GM12878 (cell line): ENCODE data around the gene PILRB. TPM values are rescaled to one million over a fixed set of nuclear protein-coding genes. Genes with fewer than 3 reads are reported as not detected.

Source experiments
- ATAC-seq: fragments of 200-7000 bp; cut with Tn5 transposase; 3 replicates; pipeline ENCODE4 v1.9.1; 2020; ENCODE audit warnings: mild to moderate bottlenecking, moderate library complexity
- BruUV-seq: library from RNA; stranded (reverse); fragments of 400-500 nt; replicated peaks from 2 replicates; lab custom pipeline; 2021; lab: Mats Ljungman, UMichigan
- CTCF ChIA-PET: fragments of 300-600 bp; sonication (Branson Sonifier 250); formaldehyde crosslinking; extraction: SDS; loops from one replicate; lab custom pipeline; 2021; ENCODE audit warnings: inconsistent platforms; lab: Yijun Ruan, JAX
- POLR2A ChIA-PET: fragments of 350-600 bp; formaldehyde crosslinking; extraction: SDS; loops from one replicate; lab custom pipeline; 2021; ENCODE audit warnings: inconsistent platforms; lab: Charles Lee
- RAD21 ChIA-PET: fragments of 300-600 bp; sonication (Branson Sonifier 250); formaldehyde crosslinking; loops from one replicate; lab custom pipeline; 2023; ENCODE audit warnings: antibody characterized with exemption; ENCODE audit not compliant: unreplicated experiment; lab: Charles Lee
- SMC1A ChIA-PET: fragments of 300-600 bp; sonication (Branson Sonifier 250); formaldehyde crosslinking; loops from one replicate; lab custom pipeline; 2023; ENCODE audit not compliant: unreplicated experiment, uncharacterized antibody; lab: Charles Lee
- DNase-seq: peaks from one replicate; pipeline ENCODE4 v3.0.0-alpha.2; 2011; ENCODE audit warnings: low read depth, low spot score
- FAIRE-seq: peaks from 3 replicates; lab custom pipeline; 2011; peaks lifted over from hg19 to GRCh38; lab: Jason Lieb, UNC
- H2AFZ ChIP-seq: 2 replicates; pipeline ENCODE4 v1.6.0; 2011; ENCODE audit warnings: low read depth, low read length, control low read depth; ENCODE audit not compliant: control insufficient read depth
- H3K27ac ChIP-seq: 2 replicates; pipeline ENCODE4 v1.5.1; 2011; ENCODE audit warnings: control low read depth; ENCODE audit not compliant: control insufficient read depth, insufficient read depth
- H3K27me3 ChIP-seq, 2 experiments: replicated peaks in 1 of 2; 2 replicates each; pipeline versions ENCODE4 v1.6.0 to v1.6.1; 2011; ENCODE audit warnings: low read length in 1 of 2; ENCODE audit not compliant: control insufficient read depth in 2 of 2, insufficient read depth in 2 of 2
- H3K36me3 ChIP-seq, 2 experiments: 2 replicates each; pipeline ENCODE4 v1.5.1; 2011; ENCODE audit warnings: low read length in 1 of 2; ENCODE audit not compliant: control insufficient read depth in 2 of 2, insufficient read depth in 2 of 2
- H3K4me1 ChIP-seq: 2 replicates; pipeline ENCODE4 v1.6.1; 2011; ENCODE audit warnings: mild to moderate bottlenecking, low read length, moderate library complexity, mixed read lengths; ENCODE audit not compliant: control insufficient read depth, insufficient read depth
- H3K4me2 ChIP-seq: 2 replicates; pipeline ENCODE4 v1.6.0; 2011; ENCODE audit warnings: control low read depth; ENCODE audit not compliant: control insufficient read depth, insufficient read depth
- H3K4me3 ChIP-seq: fragments of 200-600 bp; sonication (generic); 2 replicates; pipeline ENCODE4 v1.5.1; 2016
- H3K79me2 ChIP-seq: 2 replicates; pipeline ENCODE4 v1.6.0; 2011; ENCODE audit warnings: low read length; ENCODE audit not compliant: control insufficient read depth, insufficient read depth
- H3K9ac ChIP-seq: 2 replicates; pipeline ENCODE4 v1.8.0; 2011; ENCODE audit warnings: low read length, control low read depth, mixed read lengths; ENCODE audit not compliant: control insufficient read depth, insufficient read depth
- H3K9me3 ChIP-seq: replicated peaks from 3 replicates; pipeline ENCODE4 v1.5.1; 2011; ENCODE audit warnings: mild to moderate bottlenecking, low read length; ENCODE audit not compliant: control insufficient read depth, insufficient read depth
- H4K20me1 ChIP-seq: 2 replicates; pipeline ENCODE4 v1.6.0; 2011; ENCODE audit not compliant: control insufficient read depth, insufficient read depth
- BHLHE40 ChIP-seq, 2 experiments: fragments of 450-650 bp in 1 of 2; IDR thresholded peaks; 2 replicates each; pipeline ENCODE4 v1.6.1; 2011 to 2017; ENCODE audit warnings: low read depth in 2 of 2, borderline replicate concordance in 1 of 2, improper control_type of control experiment in 1 of 2, low read length in 1 of 2, mild to moderate bottlenecking in 1 of 2
- CHD2 ChIP-seq: IDR thresholded peaks from 2 replicates; pipeline ENCODE4 v1.6.1; 2011; ENCODE audit warnings: low read depth, low read length, improper control_type of control experiment, borderline replicate concordance
- HCFC1 ChIP-seq: fragments of 150-350 bp; IDR thresholded peaks from 2 replicates; pipeline ENCODE4 v1.6.1; 2014; ENCODE audit warnings: low read length
- NFIC ChIP-seq: IDR thresholded peaks from 2 replicates; pipeline ENCODE4 v1.6.1; 2012; ENCODE audit warnings: low read depth, mild to moderate bottlenecking, inconsistent platforms, low read length, moderate library complexity
- NR2C2 ChIP-seq: IDR thresholded peaks from 2 replicates; pipeline ENCODE4 v1.6.1; 2011; ENCODE audit warnings: borderline replicate concordance, low read depth; ENCODE audit not compliant: control insufficient read depth, insufficient read length
- TCF7 ChIP-seq: IDR thresholded peaks from 2 replicates; pipeline ENCODE4 v1.6.1; 2014; ENCODE audit warnings: antibody characterized with exemption, borderline replicate concordance
- WGBS: methylation state at CpG from one replicate; pipeline ENCODE4 v1.1.6; 2016; ENCODE audit warnings: low lambda C conversion rate; ENCODE audit not compliant: insufficient replicate concordance, insufficient coverage; ENCODE audit errors: missing lambda C conversion rate; 5-methylcytosine and 5-hydroxymethylcytosine counted together
- in situ Hi-C: fragments of 300-500 bp; cut with MboI; formaldehyde crosslinking; loops from 9 replicates; pipeline ENCODE4 v1.14.3; 2018; ENCODE audit warnings: mixed read lengths
- intact Hi-C: fragments of 100-400 bp; cut with micrococcal nuclease; formaldehyde crosslinking; loops from one replicate; pipeline ENCODE4 v1.14.2; 2022; ENCODE audit not compliant: unreplicated experiment
- polyA plus RNA-seq, 11 experiments: library from polyadenylated mRNA; depleted of rRNA in 4 of 11; unstranded in 6 of 11; stranded (reverse) in 5 of 11; fragments of >200 nt; fragmentation: Nextera tagmentation in 4 of 11; fragmentation: Illumina TruSeq in 1 of 11; extraction: Ambion mirVana in 4 of 11; extraction: Trizol in 1 of 11; gene quantifications; 1 replicate in 1 of 11; 2 replicates in 10 of 11; pipeline versions ENCODE4 v1.2.1 to v1.2.3, GENCODE V29; 2011 to 2016; ENCODE audit warnings: inconsistent platforms in 2 of 11, missing spikeins in 2 of 11, low read depth in 1 of 11
- total RNA-seq, 4 experiments: library from RNA; depleted of rRNA in 3 of 4; stranded (reverse); fragments of >200 nt in 3 of 4; fragmentation: Illumina TruSeq in 1 of 4; extraction: Trizol in 1 of 4; gene quantifications; 2 replicates each; pipeline versions ENCODE4 v1.2.1 to v1.2.3, GENCODE V29; 2013 to 2021
- TF ChIP-seq, protein P1 (sequence below): fragments of 450-650 bp; IDR thresholded peaks from 2 replicates; pipeline ENCODE4 v1.6.1; 2017; ENCODE audit warnings: mild to moderate bottlenecking, low read depth, inconsistent platforms; ENCODE audit not compliant: poor library complexity, severe bottlenecking
- TF ChIP-seq, protein P2 (sequence below): IDR thresholded peaks from 2 replicates; pipeline ENCODE4 v1.6.1; 2012; ENCODE audit warnings: low read depth, low read length, improper control_type of control experiment
- TF ChIP-seq, protein P3 (sequence below): fragments of 150-350 bp; IDR thresholded peaks from 2 replicates; pipeline ENCODE4 v1.6.1; 2014; ENCODE audit warnings: mild to moderate bottlenecking, low read depth, low read length

Gene PILRB
- total and polyA plus RNA-seq, 10 of the 15 experiments (the other 5 are each of a cell fraction or from before 2014, with no cell fraction given) = 2.6 to 50.3 (median 22.0) TPM

DNA sequence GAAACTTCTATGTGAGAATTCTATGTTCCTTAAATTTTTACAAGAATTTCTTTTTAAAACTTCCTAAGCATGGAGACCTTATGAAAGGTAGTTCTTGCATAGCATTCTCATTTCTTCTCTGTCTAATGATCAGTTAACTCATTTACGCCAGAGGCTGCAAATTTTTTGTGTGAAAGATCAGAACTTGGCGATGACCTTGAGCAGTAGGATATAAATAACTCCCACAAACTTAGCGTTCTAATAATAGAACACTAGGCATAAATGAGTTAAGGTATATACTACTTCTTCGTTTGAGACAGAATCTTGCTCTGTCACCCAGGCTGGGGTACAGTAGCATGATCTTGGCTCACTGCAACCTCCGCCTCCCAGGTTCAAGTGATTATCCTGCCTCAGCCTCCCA is 29.0 kb downstream of the PILRB start:
- Histone ChIP-seq H3K4me1 (peaks cover 5% of the 10 kb centered on the region), H3K36me3 (peaks cover 0 to 2% of the 10 kb centered on the region in 2 experiments; a peak in 2 of 4 replicates), H3K9me3 (no peaks in the 10 kb centered on the region; the same call in 2 of the 3 replicates), H4K20me1 (no peaks in the 10 kb centered on the region), H3K27ac (no peak overlapping the region), H3K79me2 (no peaks in the 10 kb centered on the region), H3K27me3 (no peaks in the 10 kb centered on the region), H3K4me3 (no peak overlapping the region), H2AFZ (no peak overlapping the region), H3K9ac (no peak overlapping the region), H3K4me2 (no peak overlapping the region)
- CTCF ChIA-PET = interaction anchor here (1.1 to 3.1 kb wide), 3 partner anchors 9 to 21 kb away, joined by 3 to 15 read pairs (median 6); no protein-coding TSS in a partner anchor
- no TSS peak for BruUV-seq
- POLR2A ChIA-PET = interaction anchor here (1.3 to 5.8 kb wide), 5 partner anchors 10 to 48 kb away, joined by 4 to 33 read pairs (median 11); partner anchors contain the start of gene ZCWPW1
- no peak for ATAC-seq
- 66% methylated on average over 5 of the region's 5 CpGs for WGBS
- in situ Hi-C loops = no loop called here
- SMC1A ChIA-PET = interaction anchor here (1.0 to 4.4 kb wide), 5 partner anchors 9 to 20 kb away, joined by 3 to 26 read pairs (median 4); no protein-coding TSS in a partner anchor
- intact Hi-C loops = no loop called here
- TF ChIP-seq NFIC = no peak
- TF ChIP-seq, protein P1, sequence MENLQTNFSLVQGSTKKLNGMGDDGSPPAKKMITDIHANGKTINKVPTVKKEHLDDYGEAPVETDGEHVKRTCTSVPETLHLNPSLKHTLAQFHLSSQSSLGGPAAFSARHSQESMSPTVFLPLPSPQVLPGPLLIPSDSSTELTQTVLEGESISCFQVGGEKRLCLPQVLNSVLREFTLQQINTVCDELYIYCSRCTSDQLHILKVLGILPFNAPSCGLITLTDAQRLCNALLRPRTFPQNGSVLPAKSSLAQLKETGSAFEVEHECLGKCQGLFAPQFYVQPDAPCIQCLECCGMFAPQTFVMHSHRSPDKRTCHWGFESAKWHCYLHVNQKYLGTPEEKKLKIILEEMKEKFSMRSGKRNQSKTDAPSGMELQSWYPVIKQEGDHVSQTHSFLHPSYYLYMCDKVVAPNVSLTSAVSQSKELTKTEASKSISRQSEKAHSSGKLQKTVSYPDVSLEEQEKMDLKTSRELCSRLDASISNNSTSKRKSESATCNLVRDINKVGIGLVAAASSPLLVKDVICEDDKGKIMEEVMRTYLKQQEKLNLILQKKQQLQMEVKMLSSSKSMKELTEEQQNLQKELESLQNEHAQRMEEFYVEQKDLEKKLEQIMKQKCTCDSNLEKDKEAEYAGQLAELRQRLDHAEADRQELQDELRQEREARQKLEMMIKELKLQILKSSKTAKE = no peak
- TF ChIP-seq BHLHE40 (IDR thresholded peaks at IDR 0.05; ENCODE audit: borderline replicate concordance in 1 of 2, low read depth in 2 of 2, low read length in 1 of 2) = no peak
- TF ChIP-seq, protein P2, sequence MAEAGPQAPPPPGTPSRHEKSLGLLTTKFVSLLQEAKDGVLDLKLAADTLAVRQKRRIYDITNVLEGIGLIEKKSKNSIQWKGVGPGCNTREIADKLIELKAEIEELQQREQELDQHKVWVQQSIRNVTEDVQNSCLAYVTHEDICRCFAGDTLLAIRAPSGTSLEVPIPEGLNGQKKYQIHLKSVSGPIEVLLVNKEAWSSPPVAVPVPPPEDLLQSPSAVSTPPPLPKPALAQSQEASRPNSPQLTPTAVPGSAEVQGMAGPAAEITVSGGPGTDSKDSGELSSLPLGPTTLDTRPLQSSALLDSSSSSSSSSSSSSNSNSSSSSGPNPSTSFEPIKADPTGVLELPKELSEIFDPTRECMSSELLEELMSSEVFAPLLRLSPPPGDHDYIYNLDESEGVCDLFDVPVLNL = no peak
- TF ChIP-seq, protein P3, sequence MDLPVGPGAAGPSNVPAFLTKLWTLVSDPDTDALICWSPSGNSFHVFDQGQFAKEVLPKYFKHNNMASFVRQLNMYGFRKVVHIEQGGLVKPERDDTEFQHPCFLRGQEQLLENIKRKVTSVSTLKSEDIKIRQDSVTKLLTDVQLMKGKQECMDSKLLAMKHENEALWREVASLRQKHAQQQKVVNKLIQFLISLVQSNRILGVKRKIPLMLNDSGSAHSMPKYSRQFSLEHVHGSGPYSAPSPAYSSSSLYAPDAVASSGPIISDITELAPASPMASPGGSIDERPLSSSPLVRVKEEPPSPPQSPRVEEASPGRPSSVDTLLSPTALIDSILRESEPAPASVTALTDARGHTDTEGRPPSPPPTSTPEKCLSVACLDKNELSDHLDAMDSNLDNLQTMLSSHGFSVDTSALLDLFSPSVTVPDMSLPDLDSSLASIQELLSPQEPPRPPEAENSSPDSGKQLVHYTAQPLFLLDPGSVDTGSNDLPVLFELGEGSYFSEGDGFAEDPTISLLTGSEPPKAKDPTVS = no peak
- no peak for TF ChIP-seq CHD2
- TF ChIP-seq HCFC1 = no peak
- no peak for TF ChIP-seq NR2C2
- no peak for TF ChIP-seq TCF7
- FAIRE-seq = no peak
- no peak for DNase-seq
- RAD21 ChIA-PET = interaction anchor here (0.8 to 3.5 kb wide), 5 partner anchors 9 to 309 kb away, joined by 3 to 18 read pairs (median 7); partner anchors contain the start of gene ZCWPW1
